HG03575 (cell line): Measurements from ENCODE around the gene SPRR2G.
"Not testable (repeated sequence)": the region's sequence is repeated elsewhere in the genome, so short reads cannot be mapped to it uniquely, and the experiment has no call there.

ENCODE experiments used
- ATAC-seq: cut with Tn5 transposase; IDR thresholded peaks from one replicate; pipeline ENCODE4 v1.9.1; 2021; ENCODE audit not compliant: unreplicated experiment, insufficient number of reproducible peaks, low FRiP score; ENCODE audit errors: extremely low read depth

The SPRR2G gene

GRCh38 chr1:153150846-153151245 is at the start of gene SPRR2G:
TSS of gene SPRR2G (minus strand) at chr1:153150890. CDS start at chr1:153150110, 780 bp downstream.
- no peak for ATAC-seq

- ATAC-seq: no peak
Observed at GRCh38 chr1:153195216-153195615, 44.5 kb upstream of the SPRR2G start.

- ATAC-seq: no peak
Observed at GRCh38 chr1:153194331-153195050, 43.8 kb upstream of the SPRR2G start.

GRCh38 chr1:153192697-153193096 is 42.0 kb upstream of the SPRR2G start:
- ATAC-seq: no peak

GRCh38 chr1:153190373-153190772 is 39.7 kb upstream of the SPRR2G start:
- no peak for ATAC-seq

GRCh38 chr1:153188301-153188700 is 37.6 kb upstream of the SPRR2G start:
- not testable (repeated sequence) for ATAC-seq

- no peak for ATAC-seq
Observed at GRCh38 chr1:153180556-153180955, 29.9 kb upstream of the SPRR2G start.

GRCh38 chr1:153178922-153179321 is 28.2 kb upstream of the SPRR2G start:
- no peak for ATAC-seq

GRCh38 chr1:153174624-153175023 is 23.9 kb upstream of the SPRR2G start:
- no peak for ATAC-seq

- no peak for ATAC-seq
Observed at GRCh38 chr1:153168686-153169085, 18.0 kb upstream of the SPRR2G start.

GRCh38 chr1:153155541-153155940 is 4.9 kb upstream of the SPRR2G start:
- ATAC-seq: no peak

GRCh38 chr1:153152481-153152880 is 1.8 kb upstream of the SPRR2G start:
- no peak for ATAC-seq

GRCh38 chr1:153141377-153141776 is 9.3 kb downstream of the SPRR2G start:
- no peak for ATAC-seq

- ATAC-seq: no peak
Observed at GRCh38 chr1:153140484-153140883, 10.2 kb downstream of the SPRR2G start.

GRCh38 chr1:153133743-153134142 is 16.9 kb downstream of the SPRR2G start:
- ATAC-seq: no peak

- no peak for ATAC-seq
Observed at GRCh38 chr1:153133267-153133666, 17.4 kb downstream of the SPRR2G start.

- ATAC-seq: not testable (repeated sequence)
Observed at GRCh38 chr1:153128688-153129087, 22.0 kb downstream of the SPRR2G start.

- no peak for ATAC-seq
Observed at GRCh38 chr1:153127296-153127695, 23.4 kb downstream of the SPRR2G start.

- ATAC-seq: no peak
Observed at GRCh38 chr1:153125536-153125935, 25.2 kb downstream of the SPRR2G start.

- ATAC-seq: not testable (repeated sequence)
Observed at GRCh38 chr1:153123793-153124192, 26.9 kb downstream of the SPRR2G start.

- no peak for ATAC-seq
Observed at GRCh38 chr1:153122831-153123421, 27.8 kb downstream of the SPRR2G start.
